Heart right ventricle (tissue), 16 donors: ENCODE measurements around the gene MIR17HG. TPM values are rescaled to one million over a fixed set of nuclear protein-coding genes. Genes with fewer than 3 reads are reported as not detected.

Source experiments
- ATAC-seq, 8 donors: fragments of 200-7000 bp; cut with Tn5 transposase; one replicate each; pipeline ENCODE4 v1.9.1; 2020; ENCODE audit warnings: mild to moderate bottlenecking in 8 of 8, moderate library complexity in 8 of 8, moderate number of reproducible peaks in 1 of 8
- DNase-seq, 2 donors: peaks; one replicate each; pipeline ENCODE4 v3.0.0-alpha.2; 2020
- H3K27ac ChIP-seq, 10 donors: fragments of 200-600 bp; sonication (generic) in 2 of 10; one replicate each; pipeline versions ENCODE4 v1.5.0 to v1.8.0; 2020 to 2022; ENCODE audit warnings: mild to moderate bottlenecking in 3 of 10
- H3K27me3 ChIP-seq, 7 donors: fragments of 200-600 bp; one replicate each; pipeline ENCODE4 v1.8.0; 2021 to 2022; ENCODE audit warnings: mild to moderate bottlenecking in 2 of 7
- H3K36me3 ChIP-seq, 9 donors: fragments of 200-600 bp; sonication (generic) in 1 of 9; one replicate each; pipeline versions ENCODE4 v1.5.0 to v1.8.0; 2020 to 2022; ENCODE audit warnings: mild to moderate bottlenecking in 2 of 9
- H3K4me1 ChIP-seq, 9 donors: fragments of 200-600 bp; sonication (generic) in 1 of 9; one replicate each; pipeline versions ENCODE4 v1.5.0 to v1.8.0; 2020 to 2022; ENCODE audit warnings: mild to moderate bottlenecking in 4 of 9
- H3K4me3 ChIP-seq, 10 donors: fragments of 200-600 bp; sonication (generic) in 2 of 10; one replicate each; pipeline versions ENCODE4 v1.5.0 to v1.8.0; 2020 to 2022; ENCODE audit warnings: mild to moderate bottlenecking in 7 of 10, moderate library complexity in 2 of 10
- H3K9me3 ChIP-seq, 11 donors: fragments of 200-600 bp in 10 of 11; sonication (generic) in 2 of 11; one replicate each; pipeline versions ENCODE4 v1.5.0 to v1.8.0; 2013 to 2022; ENCODE audit warnings: mild to moderate bottlenecking in 2 of 11, control low read depth in 1 of 11, moderate library complexity in 1 of 11
- CTCF ChIP-seq, 9 donors: fragments of 200-600 bp; sonication (generic) in 2 of 9; IDR thresholded peaks; one replicate each; pipeline versions ENCODE4 v1.5.0 to v1.8.0; 2021 to 2022; ENCODE audit warnings: antibody characterized with exemption in 9 of 9, mild to moderate bottlenecking in 5 of 9, moderate library complexity in 1 of 9
- WGBS, 2 donors: extraction: QIAGEN DNeasy Blood & Tissue Kit; methylation state at CpG; one replicate each; pipeline ENCODE4 v1.1.7; 2013; ENCODE audit warnings: inconsistent platforms in 1 of 2; 5-methylcytosine and 5-hydroxymethylcytosine counted together
- intact Hi-C, 10 donors: fragments of 100-400 bp; cut with DNase I; formaldehyde crosslinking; loops; one replicate each; pipeline versions ENCODE4 v1.11.1 to v1.14.2; 2022
- polyA plus RNA-seq, 2 donors: library from polyadenylated mRNA; stranded (reverse); fragments of 200-250 nt; gene quantifications; one replicate each; pipeline ENCODE4 v1.2.3, GENCODE V29; 2013
- total RNA-seq, 10 donors: library from RNA; stranded (reverse); fragmentation: NEBNext Ultra II Directional in 3 of 10; extraction: Animal tissue kit (Norgen Biotek cat#: 25700) in 3 of 10; gene quantifications; one replicate each; pipeline versions ENCODE4 v1.2.1 to v1.2.4, GENCODE V29; 2021 to 2023
- donor health status: Arrhythmogenic right ventricular cardiomyopathy.
- donor health status: ischemic (EF 13 %, LVEDD 7.1; RV severe dilation, severe dysfunction).
- donor health status: healthy with polysubstance abuse.
- donor health status: DM: no; HTN: yes; CAD: no.
- donor health status: DM: no; HTN: no; CAD: no.
- donor health status: ischemic (EF 25% LVEDD 6.9; RV normal size, moderate dysfunction).
- donor health status: ischemic (EF 25% LVEDD 5.7; RV mildly dilated, moderate dysfunction).
- donor health status: healthy.
- donor health status: DM: yes; HTN: yes; CAD: no.
- donor health status: Ischemic cardiomyopathy.
- donor health status: ischemic (EF 35%, LVEDD 5.7; RV mildly dilated, moderate dysfunction).
- donor health status: nonischemic (EF 11% LVEDD 7.7; RV severe dilation, severe dysfunction).
- donor health status: DM: yes; HTN: yes; CAD: no.
- donor health status: PGD.
- donor health status: ischemic (EF 29% LVEDD 5.4; RV normal size, mild dysfunction).
- donor health status: nonischemic (EF 23%, LVEDD 6.1; RV moderate dilation, normal function).

The MIR17HG gene
- total and polyA plus RNA-seq, 12 donors, result 0.41 to 5.0 (median 1.1) TPM

GRCh38 chr13:91353494-91353893, 6.0 kb downstream of the MIR17HG start:
- no peak for TF ChIP-seq CTCF (IDR thresholded peaks at IDR 0.05)
- Histone ChIP-seq H3K9me3 (no peaks in the 10 kb centered on the region), H3K4me1 (peaks cover 4 to 30% (median 26%) of the 10 kb centered on the region in 9 donors), H3K36me3 (peaks cover 0 to 78% (median 0%) of the 10 kb centered on the region in 9 donors), H3K27ac (no peak overlapping the region), H3K4me3 (no peak overlapping the region), H3K27me3 (no peaks in the 10 kb centered on the region)
- no peak for DNase-seq
- WGBS, 2 donors, result 14 to 34% methylated on average over 1 of the region's 1 CpG
- intact Hi-C loops, result no loop called here
- ATAC-seq, result no peak

GRCh38 chr13:91355099-91355825, 7.8 kb downstream of the MIR17HG start:
- Histone ChIP-seq H3K4me3 (no peak overlapping the region), H3K4me1 (peaks cover 0 to 17% (median 14%) of the 10 kb centered on the region in 9 donors), H3K27me3 (no peaks in the 10 kb centered on the region), H3K36me3 (peaks cover 0 to 74% (median 0%) of the 10 kb centered on the region in 9 donors), H3K27ac (no peak overlapping the region), H3K9me3 (no peaks in the 10 kb centered on the region)
- DNase-seq (no peak), ATAC-seq (no peak)
- intact Hi-C loops, result no loop called here
- 87 to 96% methylated on average over 6 of the region's 6 CpGs for WGBS, 2 donors
- no peak for TF ChIP-seq CTCF (IDR thresholded peaks at IDR 0.05)

GRCh38 chr13:91355826-91356710, 8.6 kb downstream of the MIR17HG start:
- peaks cover 0 to 66% (median 0%) of the 10 kb centered on the region in 9 donors for H3K36me3 ChIP-seq
- DNase-seq, result no peak
- H3K4me3 ChIP-seq, result no peak overlapping the region
- no peaks in the 10 kb centered on the region for H3K9me3 ChIP-seq
- 96% methylated on average over 6 of the region's 6 CpGs for WGBS, 2 donors
- no peak overlapping the region for H3K27ac ChIP-seq
- no peak for ATAC-seq
- TF ChIP-seq CTCF (IDR thresholded peaks at IDR 0.05), result no peak
- peaks cover 0 to 10% (median 8%) of the 10 kb centered on the region in 9 donors for H3K4me1 ChIP-seq
- no peaks in the 10 kb centered on the region for H3K27me3 ChIP-seq
- intact Hi-C loops, result no loop called here

GRCh38 chr13:91356919-91357612, 9.6 kb downstream of the MIR17HG start:
- intact Hi-C loops, result no loop called here
- Histone ChIP-seq H3K4me1 (peaks cover 0 to 10% (median 6%) of the 10 kb centered on the region in 9 donors), H3K4me3 (no peak overlapping the region), H3K36me3 (peaks cover 0 to 56% (median 0%) of the 10 kb centered on the region in 9 donors), H3K27me3 (no peaks in the 10 kb centered on the region), H3K27ac (no peak overlapping the region), H3K9me3 (no peaks in the 10 kb centered on the region)
- 83 to 84% methylated on average over 6 of the region's 6 CpGs for WGBS, 2 donors
- DNase-seq (no peak), ATAC-seq (no peak)
- no peak for TF ChIP-seq CTCF (IDR thresholded peaks at IDR 0.05)
